ENCODE measurements around the gene ANKRD12. TPM values are rescaled to one million over a fixed set of nuclear protein-coding genes. Genes with fewer than 3 reads are reported as not detected.

ANKRD12 gene
- polyA plus RNA-seq, 1 donor (not counting 4 experiments of a cell fraction or from before 2014, with no cell fraction given): 8.0 TPM

DNA sequence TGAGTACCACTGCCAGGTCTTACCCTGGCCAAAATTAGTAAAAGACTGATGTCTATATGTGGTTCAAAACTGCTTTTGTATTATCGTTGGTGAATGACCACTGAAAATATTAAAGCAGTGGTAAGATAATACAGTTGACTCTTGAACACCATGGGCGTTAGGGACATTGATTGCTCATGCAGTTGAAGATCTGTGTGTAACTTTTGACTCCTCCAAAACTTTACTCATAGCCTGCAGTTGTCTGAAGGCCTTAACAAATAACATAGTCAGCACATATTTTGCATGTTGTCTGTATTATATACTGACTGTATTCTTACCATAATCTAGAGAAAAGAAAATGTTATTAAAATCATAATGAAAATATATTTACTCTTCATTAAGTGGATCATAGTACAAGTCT lies 5.8 kb upstream of the ANKRD12 start:
- H4K20me1 ChIP-seq (ENCODE audit: control insufficient read depth, extremely low read depth, insufficient read depth, low read length): no peaks in the 10 kb centered on the region
- FAIRE-seq (no peak), DNase-seq (ENCODE audit: low read depth, low spot score) (no peak)
- H3K4me3 ChIP-seq (ENCODE audit: control insufficient read depth in 2 of 3, extremely low read depth in 1 of 3, insufficient read depth in 2 of 3, low read depth in 1 of 3, low read length in 3 of 3): no peak overlapping the region
- H3K9me1 ChIP-seq (ENCODE audit: control insufficient read depth, extremely low read depth, insufficient read depth, low read length): no peaks in the 10 kb centered on the region
- H3K79me2 ChIP-seq (ENCODE audit: control insufficient read depth, insufficient read depth, low read length): peaks cover 2% of the 10 kb centered on the region
- TF ChIP-seq, protein P1, sequence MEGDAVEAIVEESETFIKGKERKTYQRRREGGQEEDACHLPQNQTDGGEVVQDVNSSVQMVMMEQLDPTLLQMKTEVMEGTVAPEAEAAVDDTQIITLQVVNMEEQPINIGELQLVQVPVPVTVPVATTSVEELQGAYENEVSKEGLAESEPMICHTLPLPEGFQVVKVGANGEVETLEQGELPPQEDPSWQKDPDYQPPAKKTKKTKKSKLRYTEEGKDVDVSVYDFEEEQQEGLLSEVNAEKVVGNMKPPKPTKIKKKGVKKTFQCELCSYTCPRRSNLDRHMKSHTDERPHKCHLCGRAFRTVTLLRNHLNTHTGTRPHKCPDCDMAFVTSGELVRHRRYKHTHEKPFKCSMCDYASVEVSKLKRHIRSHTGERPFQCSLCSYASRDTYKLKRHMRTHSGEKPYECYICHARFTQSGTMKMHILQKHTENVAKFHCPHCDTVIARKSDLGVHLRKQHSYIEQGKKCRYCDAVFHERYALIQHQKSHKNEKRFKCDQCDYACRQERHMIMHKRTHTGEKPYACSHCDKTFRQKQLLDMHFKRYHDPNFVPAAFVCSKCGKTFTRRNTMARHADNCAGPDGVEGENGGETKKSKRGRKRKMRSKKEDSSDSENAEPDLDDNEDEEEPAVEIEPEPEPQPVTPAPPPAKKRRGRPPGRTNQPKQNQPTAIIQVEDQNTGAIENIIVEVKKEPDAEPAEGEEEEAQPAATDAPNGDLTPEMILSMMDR (optimal IDR thresholded peaks at IDR 0.05 in 1 of 3, IDR thresholded peaks at IDR 0.05 in 1 of 3, conservative IDR thresholded peaks at IDR 0.05 in 1 of 3; ENCODE audit: extremely low read depth in 1 of 3, insufficient read depth in 2 of 3, low read length in 3 of 3): no peak
- TF ChIP-seq EZH2 (IDR thresholded peaks at IDR 0.05; ENCODE audit: low read length): no peak
- no peak overlapping the region for H2AFZ ChIP-seq (ENCODE audit: control insufficient read depth, low read length)
- H3K9me3 ChIP-seq (ENCODE audit: control insufficient read depth, low read depth, low read length): no peaks in the 10 kb centered on the region
- peaks cover 7 to 22% of the 10 kb centered on the region in 2 experiments for H3K36me3 ChIP-seq (ENCODE audit: control insufficient read depth in 2 of 2, extremely low read depth in 1 of 2, insufficient read depth in 2 of 2, low read length in 2 of 2)
- dilution Hi-C loops (cut with MboI; ENCODE audit: extremely low pct_ligation_motif_present, low sequenced_read_pairs): no loop called here
- H3K27me3 ChIP-seq (ENCODE audit: control insufficient read depth, extremely low read depth, insufficient read depth, low read length): no peaks in the 10 kb centered on the region
- no peak overlapping the region for H3K27ac ChIP-seq (ENCODE audit: control insufficient read depth, insufficient read depth, low read length)
- H3K4me2 ChIP-seq (ENCODE audit: control insufficient read depth, extremely low read depth, insufficient read depth, low read depth, low read length): no peak overlapping the region
- peaks cover 10% of the 10 kb centered on the region for H3K4me1 ChIP-seq (ENCODE audit: control insufficient read depth, extremely low read depth, insufficient read depth, low read length)
- no peak overlapping the region for H3K9ac ChIP-seq (ENCODE audit: control insufficient read depth, extremely low read depth, insufficient read depth, low read length)

DNA sequence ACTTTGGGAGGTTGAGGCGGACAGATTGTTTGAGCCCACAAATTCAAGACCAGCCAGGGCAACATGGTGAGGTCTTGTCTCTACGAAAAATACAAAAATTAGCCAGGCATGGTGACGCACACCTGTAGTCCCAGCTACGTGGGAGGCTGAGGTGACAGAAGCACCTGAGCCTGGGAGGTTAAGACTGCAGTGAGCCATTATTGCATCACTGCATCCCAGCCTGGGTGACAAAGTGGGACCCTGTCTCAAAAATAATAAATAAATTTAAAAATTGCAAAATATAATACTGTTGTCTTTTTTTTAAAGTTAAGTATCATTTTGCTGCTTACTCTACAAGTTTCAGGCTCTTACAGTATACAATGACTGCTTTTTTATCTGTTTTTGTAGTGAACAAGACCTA lies 4.0 kb upstream of the ANKRD12 start:
- H3K79me2 ChIP-seq (ENCODE audit: control insufficient read depth, insufficient read depth, low read length): peaks cover 2% of the 10 kb centered on the region
- no peaks in the 10 kb centered on the region for H4K20me1 ChIP-seq (ENCODE audit: control insufficient read depth, extremely low read depth, insufficient read depth, low read length)
- no peak for FAIRE-seq
- no peak overlapping the region for H2AFZ ChIP-seq (ENCODE audit: control insufficient read depth, low read length)
- H3K27me3 ChIP-seq (ENCODE audit: control insufficient read depth, extremely low read depth, insufficient read depth, low read length): no peaks in the 10 kb centered on the region
- no peak overlapping the region for H3K9ac ChIP-seq (ENCODE audit: control insufficient read depth, extremely low read depth, insufficient read depth, low read length)
- dilution Hi-C loops (cut with MboI; ENCODE audit: extremely low pct_ligation_motif_present, low sequenced_read_pairs): no loop called here
- no peak for TF ChIP-seq EZH2 (IDR thresholded peaks at IDR 0.05; ENCODE audit: low read length)
- TF ChIP-seq, protein P1 (optimal IDR thresholded peaks at IDR 0.05 in 1 of 3, IDR thresholded peaks at IDR 0.05 in 1 of 3, conservative IDR thresholded peaks at IDR 0.05 in 1 of 3; ENCODE audit: extremely low read depth in 1 of 3, insufficient read depth in 2 of 3, low read length in 3 of 3): no peak
- no peaks in the 10 kb centered on the region for H3K9me1 ChIP-seq (ENCODE audit: control insufficient read depth, extremely low read depth, insufficient read depth, low read length)
- no peak overlapping the region for H3K4me3 ChIP-seq (ENCODE audit: control insufficient read depth in 2 of 3, extremely low read depth in 1 of 3, insufficient read depth in 2 of 3, low read depth in 1 of 3, low read length in 3 of 3)
- H3K36me3 ChIP-seq (ENCODE audit: control insufficient read depth in 2 of 2, extremely low read depth in 1 of 2, insufficient read depth in 2 of 2, low read length in 2 of 2): peaks cover 6 to 18% of the 10 kb centered on the region in 2 experiments
- peaks cover 12% of the 10 kb centered on the region for H3K4me1 ChIP-seq (ENCODE audit: control insufficient read depth, extremely low read depth, insufficient read depth, low read length)
- H3K9me3 ChIP-seq (ENCODE audit: control insufficient read depth, low read depth, low read length): no peaks in the 10 kb centered on the region
- no peak overlapping the region for H3K4me2 ChIP-seq (ENCODE audit: control insufficient read depth, extremely low read depth, insufficient read depth, low read depth, low read length)
- H3K27ac ChIP-seq (ENCODE audit: control insufficient read depth, insufficient read depth, low read length): no peak overlapping the region
- no peak for DNase-seq (ENCODE audit: low read depth, low spot score)
